HG03060 (cell line): ENCODE data around the gene TRIM45.
"Not testable (repeated sequence)": the region's sequence is repeated elsewhere in the genome, so short reads cannot be mapped to it uniquely, and the experiment has no call there.

Source experiments
- ATAC-seq: cut with Tn5 transposase; IDR thresholded peaks from one replicate; pipeline ENCODE4 v1.9.1; 2021; ENCODE audit warnings: low read depth, moderate number of reproducible peaks; ENCODE audit not compliant: unreplicated experiment

The TRIM45 gene

GRCh38 chr1:117121589-117122329 is at the start of gene TRIM45:
TSS of gene TRIM45 (minus strand) at chr1:117121749. CDS start at chr1:117121201, 548 bp downstream.
- ATAC-seq = peak; percentile 83

GRCh38 chr1:117169871-117170596 is 48.5 kb upstream of the TRIM45 start:
- no peak for ATAC-seq

DNA sequence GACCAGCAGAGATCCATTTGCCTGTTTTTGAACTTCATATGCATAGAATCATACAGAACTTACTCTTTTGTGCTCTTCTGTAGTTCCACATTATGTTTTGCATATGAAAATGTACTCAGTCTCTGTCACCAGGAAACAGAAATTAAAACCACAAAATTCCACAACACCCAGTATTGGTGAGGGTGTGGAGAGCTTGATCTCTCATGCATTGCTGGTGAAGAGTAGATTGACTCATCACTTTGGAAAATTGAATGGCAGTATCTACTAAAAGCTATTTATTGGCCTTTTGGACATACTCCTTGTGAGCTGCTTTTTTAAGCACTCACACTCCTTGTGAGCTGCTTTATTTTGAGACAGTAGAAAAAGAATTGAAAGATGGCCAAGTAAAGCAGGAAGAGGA is 45.9 kb upstream of the TRIM45 start:
- ATAC-seq = no peak

DNA sequence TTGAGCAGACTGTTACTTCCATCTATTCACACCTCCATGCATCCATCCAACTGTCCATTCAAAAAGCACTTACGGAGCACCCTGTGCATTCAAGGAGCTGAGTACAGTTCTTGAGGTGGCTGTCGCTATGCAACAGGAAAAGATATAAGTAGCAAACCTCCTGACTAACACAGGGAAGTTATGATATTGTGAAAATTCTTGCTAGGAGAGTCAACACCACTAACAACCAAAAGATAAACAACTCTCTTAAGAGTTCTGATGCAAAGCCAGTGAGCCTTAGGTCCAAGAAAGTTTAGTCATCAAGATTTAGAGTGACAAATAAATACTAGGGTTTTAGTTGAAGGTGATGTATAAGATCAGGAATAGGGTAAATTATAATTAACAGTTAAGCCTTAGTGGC is 44.5 kb upstream of the TRIM45 start:
- ATAC-seq = no peak

DNA sequence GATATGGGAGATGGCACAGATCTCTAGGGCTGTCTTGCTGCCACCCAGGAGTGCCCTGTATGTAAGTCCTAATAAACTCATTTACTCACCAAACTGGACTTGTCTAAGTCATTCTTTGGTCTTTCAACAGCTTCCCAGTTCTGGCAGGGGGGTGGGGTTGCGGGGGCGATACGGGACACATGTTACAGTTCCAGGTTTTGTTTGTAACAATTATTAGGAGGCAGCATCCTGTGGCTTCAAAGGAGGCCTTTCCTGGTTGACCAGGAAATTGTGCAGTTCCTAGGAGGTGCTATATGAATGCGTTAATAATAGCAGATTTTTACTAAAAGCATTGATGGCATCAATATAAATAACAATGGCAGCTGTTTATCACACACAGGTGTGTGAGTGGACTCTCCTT is 42.7 kb upstream of the TRIM45 start:
- ATAC-seq = no peak

- ATAC-seq = no peak
Measured at GRCh38 chr1:117162816-117163215, 41.3 kb upstream of the TRIM45 start.

DNA sequence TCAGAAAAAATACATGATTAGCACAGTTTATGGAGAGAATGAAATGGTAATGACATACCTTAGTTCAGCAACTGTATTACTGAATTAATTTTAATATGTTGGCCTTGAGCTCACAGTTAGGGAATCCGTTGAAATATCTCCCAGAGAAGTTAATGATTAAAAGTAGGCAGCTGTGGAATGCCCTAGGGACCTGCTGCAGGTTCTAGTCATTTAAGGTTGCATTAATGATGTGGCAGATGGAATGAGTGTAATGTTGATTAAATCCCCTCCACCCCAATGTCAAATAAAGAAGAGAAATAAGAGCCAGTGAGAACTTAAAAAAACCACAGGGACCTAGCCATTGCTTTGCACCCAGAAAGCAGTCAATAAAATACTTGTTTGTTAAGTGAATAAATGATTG is 40.3 kb upstream of the TRIM45 start:
- ATAC-seq = no peak

DNA sequence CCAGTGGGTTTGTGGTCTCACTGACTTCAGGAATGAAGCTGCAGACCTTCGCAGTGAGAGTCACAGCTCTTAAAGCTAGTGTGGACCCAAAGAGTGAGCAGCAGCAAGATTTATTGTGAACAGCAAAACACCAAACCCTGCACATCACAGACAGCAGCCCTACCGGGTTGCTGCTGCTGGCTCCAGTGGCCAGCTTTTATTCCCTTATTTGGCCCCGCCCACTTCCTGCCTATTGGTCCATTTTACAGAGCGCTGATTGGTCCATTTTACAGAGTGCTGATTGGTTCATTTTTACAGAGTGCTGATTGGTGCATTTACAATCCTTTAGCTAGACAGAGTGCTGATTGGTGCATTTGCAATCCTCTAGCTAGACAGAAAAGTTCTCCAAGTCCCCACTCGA is 29.8 kb upstream of the TRIM45 start:
- ATAC-seq = not testable (repeated sequence)

DNA sequence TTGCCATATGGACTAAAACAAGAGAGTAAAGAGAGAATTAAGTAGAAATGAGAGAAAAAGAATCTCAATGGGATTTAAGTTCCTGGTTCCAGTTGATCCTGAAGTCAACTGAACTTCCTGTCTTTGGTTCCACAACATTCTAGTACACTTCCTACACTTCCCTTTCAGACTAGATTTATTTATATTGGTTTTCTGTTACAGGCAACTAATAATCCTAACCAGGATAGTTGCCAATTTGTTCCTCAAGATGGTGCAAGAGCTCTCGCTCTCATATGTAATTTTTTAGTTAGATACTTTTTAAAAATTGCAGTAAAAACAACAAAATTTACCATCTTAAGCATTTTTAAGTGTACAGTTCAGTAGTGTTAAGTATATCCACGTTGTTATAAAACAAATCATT is 28.8 kb upstream of the TRIM45 start:
- no peak for ATAC-seq

DNA sequence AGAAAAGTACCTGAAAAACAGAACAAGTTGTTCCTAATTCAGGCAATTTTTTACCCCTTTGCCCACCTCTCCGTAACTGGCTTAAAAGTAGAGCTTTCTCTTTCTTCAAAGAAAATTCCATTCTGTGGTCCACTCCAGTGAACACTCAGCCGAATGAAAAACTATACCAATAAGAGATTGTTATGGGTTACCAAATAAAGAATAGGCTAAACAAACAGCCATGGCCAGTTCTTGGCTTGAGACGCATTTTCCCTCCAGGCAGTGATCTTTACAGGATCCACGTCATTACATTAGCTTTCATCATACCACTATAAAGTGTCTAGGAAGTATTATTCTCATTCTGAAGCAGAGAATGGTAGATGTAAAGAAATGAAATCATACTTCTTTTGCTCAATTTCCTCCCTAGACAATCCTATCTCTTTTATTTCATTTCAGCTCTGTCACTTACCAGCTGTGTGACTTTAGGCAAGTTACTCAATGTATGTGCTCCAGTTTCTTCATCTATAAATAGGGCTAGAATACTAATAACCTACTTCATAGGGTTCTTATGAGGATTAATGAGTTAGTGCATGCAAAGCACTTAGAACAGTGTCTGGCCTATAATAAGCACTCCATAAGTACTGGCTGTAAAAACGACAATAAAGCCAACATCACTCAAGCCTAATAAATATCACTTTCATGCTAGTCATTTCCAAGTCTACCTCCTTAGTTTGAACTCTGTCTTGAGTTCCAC is 26.5 kb upstream of the TRIM45 start:
- ATAC-seq = no peak

DNA sequence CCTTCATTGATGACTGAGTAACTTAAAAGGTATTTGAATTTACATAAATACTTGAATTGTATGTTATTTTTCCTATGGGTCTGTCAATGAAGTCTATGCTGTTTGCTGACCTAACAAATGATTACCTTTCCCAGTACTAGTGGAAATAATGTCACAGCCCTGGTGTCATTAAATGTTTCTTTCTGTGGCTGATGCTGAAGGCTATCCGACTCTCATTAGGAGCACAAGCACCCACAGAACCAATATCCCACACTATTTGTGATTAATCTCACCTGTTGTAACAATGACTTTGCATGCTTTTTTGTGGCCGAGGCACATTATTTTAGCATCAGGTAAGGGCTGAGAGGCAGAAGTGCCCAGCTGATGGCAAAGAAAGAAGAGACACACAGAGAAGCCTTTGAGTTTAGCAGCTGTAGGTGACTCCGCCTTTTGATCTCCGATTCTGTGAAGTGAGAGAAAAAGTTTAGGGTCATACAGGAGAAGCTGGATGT is 25.8 kb upstream of the TRIM45 start:
- ATAC-seq = no peak

DNA sequence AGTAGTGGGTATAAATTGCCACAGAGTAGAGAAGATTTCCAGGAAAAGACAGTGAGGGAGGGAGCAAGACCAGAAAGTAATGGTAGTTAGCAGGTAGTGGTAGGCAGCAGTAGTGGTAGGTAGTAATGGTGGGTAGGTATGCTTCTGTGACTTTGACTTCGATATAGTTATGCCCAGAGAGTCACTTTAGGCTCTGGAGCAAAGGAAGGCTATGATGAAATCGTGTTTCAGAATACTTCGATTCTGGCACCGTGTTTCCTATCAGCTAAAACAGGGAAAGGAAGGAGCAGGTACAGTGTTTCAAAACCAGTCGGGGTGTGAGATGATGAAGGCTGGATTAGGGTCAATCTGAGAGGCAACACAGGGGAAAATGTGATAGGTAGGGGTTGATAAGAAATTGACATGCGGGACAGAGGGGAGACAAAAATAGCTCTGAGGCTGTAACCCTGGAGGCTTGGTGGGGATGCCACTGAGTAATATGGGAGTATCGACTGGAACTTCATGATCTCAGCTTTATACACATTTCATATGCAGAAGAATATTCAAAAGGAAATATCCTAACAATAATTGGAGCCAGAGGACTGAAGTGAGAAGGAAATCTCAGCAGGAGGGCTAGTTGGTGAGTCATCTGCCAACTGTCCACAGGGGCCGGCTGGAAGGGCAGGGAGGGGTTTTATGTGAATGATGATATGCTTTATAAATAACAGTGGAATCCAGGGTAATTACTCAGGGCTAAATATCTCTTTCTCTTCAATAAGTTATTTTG is 25.2 kb upstream of the TRIM45 start:
- no peak for ATAC-seq

DNA sequence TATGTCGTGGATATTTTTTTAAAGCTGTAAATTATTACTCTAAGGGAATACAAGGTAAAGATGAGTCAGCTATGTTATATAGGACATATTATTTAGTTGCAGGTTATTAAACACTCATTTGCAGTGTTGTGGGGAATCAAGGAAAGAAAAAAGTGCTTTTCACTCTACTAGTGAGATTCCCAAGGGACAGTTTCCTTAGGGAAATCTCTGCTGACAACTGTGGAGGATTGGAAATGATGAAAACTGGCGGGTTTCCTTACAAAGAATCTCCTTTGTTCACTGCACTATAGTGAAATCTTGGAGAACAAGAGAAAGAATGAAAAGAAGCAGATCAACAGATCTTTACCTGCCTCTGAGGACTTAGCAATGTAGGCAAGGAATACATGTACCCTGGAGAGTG is 24.5 kb upstream of the TRIM45 start:
- ATAC-seq = no peak

DNA sequence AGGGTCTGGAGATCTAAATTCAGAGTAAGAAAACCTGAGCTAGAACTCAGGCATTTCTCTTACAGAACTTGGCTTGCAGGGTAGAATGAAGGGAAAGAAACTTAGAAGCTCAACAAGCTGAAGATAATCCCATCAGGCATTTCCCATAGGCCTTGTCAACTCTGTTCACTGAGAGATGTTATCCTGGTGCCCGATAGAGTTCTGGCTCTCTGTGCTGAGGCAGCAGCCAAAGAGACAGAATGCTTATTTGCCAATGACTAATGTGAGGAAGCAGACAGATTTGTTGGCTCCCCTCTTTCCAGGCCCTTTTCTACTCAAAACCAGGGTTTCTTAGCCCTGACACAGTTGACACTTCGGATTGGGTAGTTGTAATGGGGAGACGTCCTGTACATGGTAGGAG is 22.3 kb upstream of the TRIM45 start:
- no peak for ATAC-seq

GRCh38 chr1:117143172-117143571 is 21.6 kb upstream of the TRIM45 start:
- ATAC-seq = no peak

DNA sequence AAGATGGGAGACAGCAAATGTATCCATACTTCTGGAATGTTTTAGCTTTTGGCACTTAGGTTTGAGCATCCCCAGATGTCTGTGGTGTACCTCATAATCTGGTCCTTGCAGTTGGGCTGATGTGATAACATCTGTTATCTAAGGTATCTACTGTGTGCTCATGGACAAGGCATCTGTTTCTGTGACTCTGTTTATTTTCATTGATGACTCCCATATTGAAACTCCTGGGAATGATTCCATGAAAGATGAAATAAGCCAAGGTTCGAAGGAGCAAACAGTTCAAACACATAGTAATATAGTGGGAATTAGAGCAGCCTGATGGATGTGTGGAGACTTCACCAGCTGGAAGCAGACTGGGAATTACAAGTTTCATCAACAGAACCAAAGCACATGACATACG is 20.7 kb upstream of the TRIM45 start:
- no peak for ATAC-seq

DNA sequence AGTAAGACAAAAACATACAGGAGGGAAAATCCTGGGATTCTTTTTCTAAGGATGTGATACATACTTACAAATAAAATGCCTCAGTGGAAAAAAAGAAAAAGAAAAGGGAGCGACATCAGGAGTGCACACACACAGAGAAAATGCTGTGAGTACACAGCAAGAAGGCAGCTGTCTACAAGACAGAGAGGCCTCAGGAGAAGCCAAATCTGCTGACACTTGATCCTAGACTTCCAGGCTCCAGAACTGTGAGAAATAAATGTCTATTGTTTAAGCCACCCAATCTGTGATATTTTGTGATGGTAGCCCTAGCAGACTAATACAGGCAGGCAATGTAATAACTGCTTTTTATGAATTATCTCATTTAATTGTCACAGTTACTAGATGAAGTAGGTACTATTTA is 17.0 kb upstream of the TRIM45 start:
- ATAC-seq = no peak

- ATAC-seq = no peak
Measured at GRCh38 chr1:117138106-117138505, 16.6 kb upstream of the TRIM45 start.

GRCh38 chr1:117137281-117137855 is 15.8 kb upstream of the TRIM45 start:
- no peak for ATAC-seq

GRCh38 chr1:117136749-117137148 is 15.2 kb upstream of the TRIM45 start:
- ATAC-seq = no peak
